CD4-positive, alpha-beta T cell treated with Interleukin-10 for 1 hour (primary cell): Measurements from ENCODE around the gene MGAT5B.
A peak's percentile ranks its signal among the peaks of the same experiment; 100 is the strongest.

Source experiments
- DNase-seq: peaks from one replicate; pipeline ENCODE4 v3.0.0-alpha.2; 2020

MGAT5B gene

GRCh38 chr17:76909971-76910760, 42.0 kb downstream of the MGAT5B start:
- peak; percentile 6 for DNase-seq

GRCh38 chr17:76911299-76912017, 43.3 kb downstream of the MGAT5B start:
- no peak for DNase-seq

- DNase-seq = no peak
These were observed 44.4 kb downstream of the MGAT5B start for GRCh38 chr17:76912421-76913164.

GRCh38 chr17:76914937-76915336, 46.7 kb downstream of the MGAT5B start:
- DNase-seq = no peak

GRCh38 chr17:76915840-76916510, 47.8 kb downstream of the MGAT5B start:
- DNase-seq = no peak

- no peak for DNase-seq
These were observed 49.6 kb downstream of the MGAT5B start for GRCh38 chr17:76917829-76918228.

- DNase-seq = no peak
These were observed 50.6 kb downstream of the MGAT5B start for GRCh38 chr17:76918811-76919210.

GRCh38 chr17:76920364-76921139, 52.3 kb downstream of the MGAT5B start:
- DNase-seq = no peak

- no peak for DNase-seq
These were observed 53.3 kb downstream of the MGAT5B start for GRCh38 chr17:76921340-76922036.

- DNase-seq = no peak
These were observed 53.9 kb downstream of the MGAT5B start for GRCh38 chr17:76922084-76922483.

GRCh38 chr17:76922967-76923366, 54.8 kb downstream of the MGAT5B start:
- DNase-seq = no peak

- no peak for DNase-seq
These were observed 55.3 kb downstream of the MGAT5B start for GRCh38 chr17:76923491-76923890.

GRCh38 chr17:76924345-76925342, 56.4 kb downstream of the MGAT5B start:
- no peak for DNase-seq

- DNase-seq = no peak
These were observed 57.3 kb downstream of the MGAT5B start for GRCh38 chr17:76925441-76925891.

GRCh38 chr17:76926237-76926866, 58.1 kb downstream of the MGAT5B start:
- DNase-seq = no peak

- no peak for DNase-seq
These were observed 59.4 kb downstream of the MGAT5B start for GRCh38 chr17:76927577-76927976.

- DNase-seq = no peak
These were observed 59.8 kb downstream of the MGAT5B start for GRCh38 chr17:76927982-76928381.

GRCh38 chr17:76929148-76929547, 60.9 kb downstream of the MGAT5B start:
- DNase-seq = no peak

- no peak for DNase-seq
These were observed 61.4 kb downstream of the MGAT5B start for GRCh38 chr17:76929601-76930000.

GRCh38 chr17:76930107-76930506, 61.9 kb downstream of the MGAT5B start:
- DNase-seq = no peak
